ENCODE data around the gene MRPL3.
"Not testable (repeated sequence)": the region's sequence is repeated elsewhere in the genome, so short reads cannot be mapped to it uniquely, and the experiment has no call there.

The MRPL3 gene

GRCh38 chr3:131491775-131492174, 11.0 kb downstream of the MRPL3 start:
- no peak for FAIRE-seq

DNA sequence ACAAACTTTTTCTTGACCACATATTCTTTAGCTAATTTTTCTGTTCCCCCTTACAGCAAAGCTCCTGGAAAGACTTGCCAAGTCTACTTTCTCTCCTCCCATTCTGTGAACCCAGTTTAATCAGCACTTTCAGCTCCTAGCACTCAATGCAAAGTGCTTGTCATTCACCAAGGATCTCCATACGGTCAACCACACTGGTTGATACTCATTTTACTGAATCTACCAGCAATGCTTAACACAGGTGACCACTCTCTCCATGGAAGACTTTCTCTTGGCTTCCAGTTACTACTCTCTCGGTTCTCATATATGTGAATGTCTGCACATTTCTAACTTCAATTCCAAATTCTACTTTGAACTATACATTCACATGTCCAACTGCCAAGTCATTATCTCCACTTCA, 11.7 kb downstream of the MRPL3 start:
- no peak for FAIRE-seq

GRCh38 chr3:131486545-131486944, 16.2 kb downstream of the MRPL3 start:
- not testable (repeated sequence) for FAIRE-seq

DNA sequence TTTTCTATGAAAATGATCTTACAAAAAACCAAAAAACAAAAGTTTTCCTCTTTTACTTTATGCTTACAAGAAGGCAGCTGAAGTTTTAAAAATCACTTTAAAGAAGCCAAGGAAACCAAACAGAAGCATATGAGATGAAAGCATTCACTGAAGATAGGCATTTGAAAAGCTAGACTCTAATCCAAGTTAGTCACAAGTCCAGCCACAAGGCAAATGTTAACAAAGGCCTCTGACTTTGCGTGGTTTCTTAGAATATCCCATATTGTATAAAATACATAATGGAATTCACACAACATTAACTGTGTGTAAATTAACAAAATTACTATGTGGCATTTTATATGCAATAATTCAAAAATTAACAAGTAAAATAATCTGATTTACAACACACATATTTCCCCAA, 17.7 kb downstream of the MRPL3 start:
- FAIRE-seq, result no peak

GRCh38 chr3:131484496-131485111, 18.2 kb downstream of the MRPL3 start:
- no peak for FAIRE-seq

- no peak for FAIRE-seq
These were observed 22.7 kb downstream of the MRPL3 start for GRCh38 chr3:131480116-131480515.

- no peak for FAIRE-seq
These were observed 25.0 kb downstream of the MRPL3 start for GRCh38 chr3:131477813-131478212.

DNA sequence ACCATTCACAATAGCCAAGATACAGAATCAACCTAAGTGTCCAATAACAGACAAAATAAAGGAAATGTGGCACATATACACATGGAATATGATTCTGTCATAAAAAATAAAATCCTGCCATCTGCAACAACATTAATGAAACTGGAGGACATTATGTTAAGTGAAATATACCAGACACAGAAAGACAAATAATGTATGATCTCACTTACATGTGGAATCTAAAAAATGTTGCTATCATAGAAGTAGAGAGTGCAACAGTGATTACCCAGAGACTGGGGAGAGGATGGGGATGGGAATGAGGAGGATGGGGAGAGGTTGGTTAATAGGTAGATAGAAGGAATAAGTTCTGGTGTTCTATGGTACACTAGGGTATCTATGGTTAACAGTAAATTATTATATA, 28.7 kb downstream of the MRPL3 start:
- FAIRE-seq, result no peak

DNA sequence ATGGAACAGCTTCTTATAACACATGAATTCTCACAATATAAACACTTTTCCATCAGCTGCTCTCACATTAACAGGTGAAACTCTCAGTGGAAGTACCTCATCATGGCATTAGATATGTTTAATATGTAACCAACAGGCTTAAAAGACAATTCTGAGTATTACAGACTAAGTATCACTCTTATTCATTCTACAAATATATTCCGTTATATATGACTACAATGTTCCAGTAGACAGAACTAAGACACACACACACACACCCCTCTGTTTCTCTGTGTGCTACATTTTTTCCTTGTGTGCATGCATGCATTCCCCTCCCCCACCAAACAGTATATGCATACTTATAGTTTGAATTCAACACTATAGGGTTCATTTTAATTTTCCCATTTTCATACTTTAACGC, 32.4 kb downstream of the MRPL3 start:
- FAIRE-seq, result no peak

- FAIRE-seq, result no peak
These were observed 44.1 kb downstream of the MRPL3 start for GRCh38 chr3:131458653-131459052.

DNA sequence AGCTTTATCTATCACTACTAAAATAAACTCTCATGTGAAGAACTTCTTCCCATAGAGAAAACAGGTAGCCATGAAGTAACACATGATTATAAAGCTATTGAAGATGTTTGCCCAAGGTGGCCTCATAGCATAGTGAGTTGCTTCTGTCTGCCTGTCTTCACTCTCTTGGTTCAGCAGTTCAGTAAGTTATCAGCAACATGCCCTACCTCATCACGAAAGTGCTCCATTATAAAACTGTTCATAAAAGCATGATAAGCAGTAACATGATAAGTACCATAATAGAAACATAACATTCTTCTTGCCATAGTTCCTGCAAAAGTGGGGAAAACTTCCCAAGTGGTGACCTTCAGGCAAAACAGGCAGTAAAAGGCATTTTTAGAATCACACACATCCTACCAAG, 45.6 kb downstream of the MRPL3 start:
- no peak for FAIRE-seq

GRCh38 chr3:131454501-131454900, 48.3 kb downstream of the MRPL3 start:
- no peak for FAIRE-seq

DNA sequence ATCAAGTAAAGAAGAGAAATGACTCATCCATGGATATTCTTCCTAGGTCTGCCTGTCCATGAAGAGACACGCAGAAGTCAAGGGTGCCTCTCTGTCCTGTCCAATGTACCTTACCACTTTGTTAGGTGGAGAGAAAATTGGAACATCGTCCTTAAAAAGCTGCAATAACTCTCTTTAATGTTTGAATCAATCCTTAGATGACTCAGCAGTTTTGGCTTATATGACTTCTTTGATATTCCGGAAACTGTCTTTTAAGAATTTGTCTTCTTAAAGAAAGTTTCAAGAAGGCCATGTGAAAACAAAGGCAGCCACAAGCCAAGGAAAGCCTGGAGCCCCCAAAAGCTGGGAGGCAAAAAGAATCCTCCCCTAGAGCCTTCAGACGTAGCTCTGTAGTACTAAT, 49.2 kb downstream of the MRPL3 start:
- FAIRE-seq, result no peak

GRCh38 chr3:131447349-131447748, 55.4 kb downstream of the MRPL3 start:
- peak; percentile 14 for FAIRE-seq

DNA sequence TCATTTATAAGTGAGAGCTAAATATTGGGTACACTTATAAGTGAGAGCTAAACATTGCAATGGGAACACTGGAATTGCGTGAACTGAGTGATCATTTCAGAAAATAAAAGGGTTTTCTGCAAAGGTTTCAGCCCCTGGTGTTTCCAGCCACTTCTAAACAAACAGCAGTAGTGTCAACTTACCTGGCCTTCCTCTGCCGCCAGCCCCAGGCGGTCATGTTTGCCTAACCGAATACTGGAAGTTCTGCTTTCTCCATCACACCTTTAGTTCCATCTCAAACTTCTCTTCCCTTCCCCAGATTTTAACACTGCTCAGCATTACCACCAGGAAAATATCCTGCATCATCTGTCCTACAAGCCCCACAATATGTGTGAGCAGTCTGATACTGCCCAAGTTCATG, 58.6 kb downstream of the MRPL3 start:
- FAIRE-seq, result no peak

- no peak for FAIRE-seq
These were observed 63.7 kb downstream of the MRPL3 start for GRCh38 chr3:131439084-131439483.

DNA sequence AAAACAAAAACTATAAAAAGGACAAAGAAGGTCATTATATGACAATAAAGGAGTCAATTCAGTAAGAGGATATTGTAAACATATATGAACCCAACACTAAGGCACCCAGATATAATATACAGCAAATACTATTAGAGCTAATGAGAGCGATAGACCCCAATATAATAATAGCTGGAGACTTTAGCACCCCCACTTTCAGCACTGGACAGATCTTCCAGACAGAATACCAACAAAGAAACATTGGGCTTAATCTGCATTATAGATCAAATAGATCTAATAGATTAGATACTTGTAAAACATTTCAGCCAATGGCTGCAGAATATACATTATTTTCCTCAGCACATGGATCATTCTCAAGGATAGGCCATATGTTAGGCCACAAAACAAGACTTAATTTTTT, 67.8 kb downstream of the MRPL3 start:
- FAIRE-seq, result no peak

- FAIRE-seq, result no peak
These were observed 70.3 kb downstream of the MRPL3 start for GRCh38 chr3:131432441-131432840.

GRCh38 chr3:131431754-131432153, 71.0 kb downstream of the MRPL3 start:
- no peak for FAIRE-seq

DNA sequence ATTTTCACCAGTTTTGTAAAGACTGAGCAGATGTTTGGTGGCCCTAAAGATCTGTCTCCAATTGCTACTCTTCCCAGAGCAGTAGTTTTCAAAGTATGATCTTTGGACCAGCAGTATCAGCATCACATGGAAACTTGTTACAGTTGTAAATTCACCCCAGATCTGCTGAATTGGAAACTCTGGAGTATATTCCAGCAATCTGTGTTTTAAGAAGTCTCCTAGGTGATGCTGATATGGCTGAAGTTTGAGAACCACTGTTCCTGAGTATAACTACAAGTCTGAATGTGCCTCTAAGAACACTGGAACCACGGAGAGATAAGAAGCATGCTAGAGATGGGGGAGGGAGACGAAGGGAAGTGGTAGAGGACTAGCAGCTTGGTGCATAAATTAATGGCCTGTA, 75.5 kb downstream of the MRPL3 start:
- FAIRE-seq, result no peak

DNA sequence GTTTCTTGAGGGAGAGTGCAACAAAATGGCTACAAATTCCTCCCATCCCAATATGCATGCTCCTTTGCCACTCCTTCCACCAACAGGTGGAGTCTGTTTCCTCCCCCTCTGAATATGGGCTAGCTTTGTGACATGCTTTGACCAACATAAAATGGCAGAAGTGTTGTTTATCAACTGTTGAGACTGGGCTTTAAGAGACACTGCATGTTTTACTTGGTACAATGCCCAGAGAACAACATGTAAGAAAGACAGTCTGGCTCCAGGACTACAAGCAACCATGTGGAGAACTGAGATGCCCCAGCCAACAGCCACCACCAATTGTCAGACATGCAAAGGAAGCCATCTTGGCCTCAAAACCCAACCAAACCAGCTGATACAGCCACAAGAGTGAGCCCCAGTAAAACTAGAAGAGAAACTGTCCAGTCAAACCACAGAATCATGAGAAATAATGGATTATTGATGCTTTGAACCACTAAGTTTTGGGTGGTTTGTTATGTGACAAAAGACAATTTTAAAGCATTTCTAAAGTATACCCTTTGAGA, 80.7 kb downstream of the MRPL3 start:
- FAIRE-seq, result no peak

DNA sequence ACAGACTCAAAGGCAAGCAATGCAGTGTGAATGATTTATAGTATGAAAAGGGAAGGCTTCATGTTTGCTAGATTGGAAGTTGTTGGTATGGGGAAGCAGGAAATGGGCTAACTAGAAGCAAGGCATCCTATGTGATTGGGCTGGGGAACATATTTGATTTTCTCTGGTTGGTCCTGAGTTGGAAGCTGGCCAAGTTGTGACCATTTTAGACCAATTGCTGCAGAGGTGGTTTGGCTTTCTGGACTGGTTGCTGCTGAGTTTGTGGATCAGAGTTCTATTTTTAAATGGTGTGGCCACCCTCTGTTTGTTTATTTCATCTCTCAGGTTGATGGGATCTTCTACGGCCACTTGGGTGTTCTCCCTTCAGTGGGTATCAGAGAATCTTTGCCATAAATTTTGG, 81.5 kb downstream of the MRPL3 start:
- no peak for FAIRE-seq

DNA sequence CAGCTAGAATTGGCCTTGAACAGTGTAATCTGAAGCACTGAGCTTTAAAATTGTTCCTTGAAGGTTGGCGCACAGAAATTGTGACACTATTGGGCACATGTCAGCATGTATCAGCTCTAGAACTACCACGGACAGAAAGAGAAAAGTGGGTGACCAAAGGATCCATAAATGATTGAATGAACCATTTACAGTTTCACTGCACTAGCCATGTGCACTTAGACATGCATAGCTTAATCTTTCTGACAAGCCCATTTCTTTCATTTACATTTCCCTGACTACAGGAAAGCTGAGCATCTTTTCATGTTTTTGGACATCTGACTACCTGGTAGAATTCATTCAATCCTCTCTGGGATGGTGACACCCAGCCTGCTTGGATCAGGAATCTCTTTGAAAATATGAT, 85.0 kb downstream of the MRPL3 start:
- FAIRE-seq, result no peak

All from A204.1 (cell line).